Left lobe of liver (tissue), 2 donors: ENCODE data around the gene THY1. TPM values are rescaled to one million over a fixed set of nuclear protein-coding genes. Genes with fewer than 3 reads are reported as not detected.
"Not testable (repeated sequence)": the region's sequence is repeated elsewhere in the genome, so short reads cannot be mapped to it uniquely, and the experiment has no call there.

Experiments used
- ATAC-seq: fragments of 200-7000 bp; cut with Tn5 transposase; one replicate; pipeline ENCODE4 v1.9.1; 2020; ENCODE audit warnings: mild to moderate bottlenecking, moderate library complexity
- DNase-seq: peaks from one replicate; pipeline ENCODE4 v3.0.0-alpha.2; 2020; ENCODE audit warnings: low spot score
- total RNA-seq: library from RNA; stranded (reverse); gene quantifications from one replicate; pipeline ENCODE4 v1.2.1, GENCODE V29; 2021
- donor health status: DM: no; HTN: no; CAD: no; lungs with moderate emphysema.
- donor health status: DM: no; HTN: yes; CAD: no.

THY1 gene
- 0.96 TPM for total RNA-seq

- no peak for ATAC-seq
- no peak for DNase-seq
Measured at GRCh38 chr11:119422809-119423508, at the start of gene THY1. TSS of gene THY1 (minus strand) at chr11:119423172. CDS start at chr11:119420905, 2,267 bp downstream.

GRCh38 chr11:119472186-119472855, 49.3 kb upstream of the THY1 start:
- peak; percentile 44 for DNase-seq
- ATAC-seq: peak; percentile 71

- DNase-seq: peak; percentile 39
- ATAC-seq: peak; percentile 5
Measured at GRCh38 chr11:119471329-119471728, 48.4 kb upstream of the THY1 start.

GRCh38 chr11:119470317-119471291, 47.6 kb upstream of the THY1 start:
- DNase-seq: no peak
- ATAC-seq: no peak

DNA sequence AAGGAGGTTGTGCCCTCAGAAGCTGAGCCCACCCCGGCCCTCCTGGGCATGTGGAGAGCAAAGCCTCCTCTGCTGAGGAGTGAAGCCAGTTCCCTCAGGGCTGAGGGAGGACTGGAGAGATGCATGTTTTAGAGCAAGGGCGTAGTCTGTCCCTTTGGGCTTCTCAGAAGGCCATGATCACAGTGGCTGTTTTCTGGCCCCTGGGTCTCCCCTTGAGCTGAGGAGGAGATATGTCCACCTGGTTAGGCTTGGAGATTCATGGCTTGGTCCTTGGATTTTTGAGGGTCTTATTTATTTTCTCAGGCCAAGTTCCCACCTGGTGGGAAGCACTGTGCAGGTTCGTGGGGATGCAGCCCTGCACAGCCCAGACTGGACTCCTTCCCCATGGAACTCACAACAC, 46.5 kb upstream of the THY1 start:
- ATAC-seq (no peak), DNase-seq (no peak)

GRCh38 chr11:119468511-119468910, 45.5 kb upstream of the THY1 start:
- DNase-seq: no peak
- ATAC-seq: no peak

DNA sequence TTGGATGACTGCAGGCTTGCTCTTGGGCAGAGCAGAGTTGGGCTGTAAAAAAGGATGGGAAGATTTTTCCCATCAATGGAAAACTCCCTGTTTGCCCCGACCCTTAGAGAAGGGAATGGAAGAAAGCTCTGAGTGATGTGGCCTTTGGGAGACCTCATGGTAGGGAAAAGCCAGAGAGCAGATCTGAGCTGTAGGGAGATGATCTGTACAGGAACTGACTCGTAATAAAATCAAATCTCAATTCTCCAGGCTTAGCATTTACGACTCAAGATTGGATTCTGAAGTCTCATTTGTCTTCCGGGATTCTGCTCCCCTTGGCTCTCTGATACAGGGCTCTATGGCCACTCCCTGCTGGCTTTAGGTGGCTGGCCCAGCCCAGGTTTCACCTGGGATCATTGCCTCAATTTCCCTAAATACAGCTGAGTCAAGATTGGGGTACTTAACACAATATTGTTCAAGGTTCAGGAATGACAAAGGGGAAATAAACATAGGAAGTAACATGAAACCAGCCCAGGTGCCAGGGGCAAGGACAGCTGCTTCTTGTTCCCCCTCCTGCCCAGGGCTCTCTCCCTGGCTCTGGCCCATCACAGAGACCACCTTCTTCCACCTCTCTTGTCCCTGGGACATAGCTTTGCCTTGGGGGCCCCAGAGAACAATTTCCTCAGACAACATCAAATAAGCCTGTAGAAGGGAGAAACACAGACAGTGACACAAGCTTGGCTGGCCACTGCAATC, 38.4 kb upstream of the THY1 start:
- DNase-seq: no peak
- no peak for ATAC-seq

DNA sequence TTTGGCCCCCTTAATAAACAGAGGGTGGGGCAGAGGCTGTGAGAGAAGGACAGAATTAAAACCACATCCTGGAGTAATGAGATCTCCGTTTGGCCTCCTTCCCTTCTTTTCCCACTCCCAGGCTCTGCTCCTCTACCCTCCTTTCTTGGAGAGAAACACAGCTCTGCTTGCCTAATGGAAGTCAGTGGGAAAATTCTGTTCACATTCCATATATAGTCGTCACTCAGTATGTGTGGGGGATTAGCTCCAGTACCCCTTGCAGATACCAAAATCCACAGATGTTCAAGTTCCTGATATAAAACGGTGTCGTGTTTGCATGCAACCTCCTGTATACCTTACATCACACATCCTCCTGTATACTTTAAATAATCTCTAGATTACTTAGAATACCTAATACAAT, 37.6 kb upstream of the THY1 start:
- ATAC-seq (no peak), DNase-seq (no peak)

GRCh38 chr11:119460097-119460496, 37.1 kb upstream of the THY1 start:
- DNase-seq (no peak), ATAC-seq (no peak)

- ATAC-seq (peak; percentile 97), DNase-seq (peak; percentile 57)
Measured at GRCh38 chr11:119459293-119459976, 36.5 kb upstream of the THY1 start.

- ATAC-seq, DNase-seq: not testable (repeated sequence)
Measured at GRCh38 chr11:119455708-119456107, 32.7 kb upstream of the THY1 start.

GRCh38 chr11:119455241-119455640, 32.3 kb upstream of the THY1 start:
- not testable (repeated sequence) for ATAC-seq, DNase-seq

GRCh38 chr11:119453881-119454280, 30.9 kb upstream of the THY1 start:
- no peak for ATAC-seq
- DNase-seq: no peak

DNA sequence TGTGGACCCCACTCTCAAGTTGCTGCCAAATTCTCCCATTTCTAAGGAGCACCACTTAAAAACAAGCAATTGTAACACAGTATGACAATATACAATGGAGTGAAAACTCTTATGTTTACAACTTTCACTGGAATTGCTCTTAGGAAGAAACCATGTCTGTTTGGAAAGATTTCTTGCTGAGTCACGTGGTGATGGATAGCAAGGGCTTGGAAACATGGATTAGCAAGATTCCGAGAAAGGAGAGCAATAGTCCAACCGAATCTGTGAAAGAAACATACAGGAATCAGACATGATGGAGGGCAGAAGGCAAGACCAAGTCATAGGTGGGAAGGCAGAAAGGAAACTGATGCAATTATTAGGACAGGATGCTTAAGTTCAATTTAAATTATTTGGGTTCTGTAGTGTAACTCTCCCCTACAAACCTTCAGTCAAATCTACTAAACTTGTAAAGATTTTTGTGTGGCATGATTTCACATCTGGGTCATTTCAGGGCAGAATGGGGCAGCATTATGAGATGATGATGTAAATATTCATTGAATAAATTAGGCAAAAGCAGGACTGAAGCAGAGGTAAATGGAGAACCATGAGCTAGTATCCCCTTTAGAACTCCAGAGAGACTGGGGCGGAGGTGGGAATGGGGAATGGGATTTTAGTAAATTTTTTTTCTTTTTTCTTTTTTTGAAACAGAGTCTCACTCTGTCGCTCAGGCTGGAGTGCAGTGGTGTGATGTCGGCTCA, 27.8 kb upstream of the THY1 start:
- DNase-seq: no peak
- ATAC-seq: no peak

- DNase-seq: no peak
- no peak for ATAC-seq
Measured at GRCh38 chr11:119449498-119449897, 26.5 kb upstream of the THY1 start.

- ATAC-seq (no peak), DNase-seq (no peak)
Measured at GRCh38 chr11:119448380-119448779, 25.4 kb upstream of the THY1 start.

GRCh38 chr11:119447664-119448242, 24.8 kb upstream of the THY1 start:
- ATAC-seq: no peak

DNA sequence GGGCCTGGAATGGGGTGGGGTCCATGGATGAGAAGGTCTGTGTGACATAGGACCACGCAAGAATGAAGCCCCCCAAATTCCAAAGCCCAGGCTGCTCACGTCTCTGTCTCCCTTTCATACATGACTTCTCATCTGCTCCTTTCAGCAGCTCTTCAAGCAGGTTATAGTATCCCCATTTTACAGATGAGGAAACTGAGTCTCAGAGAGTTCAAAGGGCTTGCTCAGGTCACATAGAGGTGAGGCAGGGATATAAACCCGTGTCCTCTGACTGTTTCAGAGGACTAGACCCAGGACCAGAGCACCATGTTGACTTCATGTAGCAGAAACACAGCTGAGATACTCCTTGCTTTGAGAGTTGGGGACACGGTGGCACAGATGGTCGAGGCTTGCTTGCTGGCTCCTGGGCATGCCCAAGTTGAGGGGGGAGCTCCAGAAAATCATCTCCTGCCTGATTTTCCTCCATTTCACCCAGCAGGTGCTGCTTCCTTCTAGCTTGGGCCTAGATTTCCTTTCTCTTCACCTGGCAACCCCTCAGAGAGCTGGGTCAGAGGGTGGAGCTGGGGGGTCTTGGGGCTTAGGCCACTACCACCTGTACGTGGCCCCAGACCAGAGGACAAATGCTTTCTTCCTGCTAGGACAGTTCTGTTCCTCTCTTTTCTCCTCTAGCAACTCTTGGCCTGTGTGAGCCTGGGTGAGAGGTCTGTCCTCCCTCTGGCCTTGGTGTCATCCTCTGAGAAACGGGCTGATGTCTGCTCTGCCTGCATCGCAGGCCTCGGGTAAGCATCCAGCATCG, 24.1 kb upstream of the THY1 start:
- DNase-seq (no peak), ATAC-seq (no peak)

More at GRCh38 chr11:119447664-119448242, 24.8 kb upstream of the THY1 start:
- DNase-seq: no peak
